HL-60 (cell line): Measurements from ENCODE around the gene STON2.

ENCODE experiments used
- DNase-seq, 2 experiments: peaks; one replicate each; pipeline ENCODE4 v3.0.0-alpha.2; 2010 to 2020; ENCODE audit warnings: low read depth in 1 of 2, low spot score in 1 of 2
- H3K27ac ChIP-seq: fragments of 250-450 bp; sonication (Bioruptor Pico); replicated peaks from 2 replicates; pipeline ENCODE4 v1.5.1; 2020; ENCODE audit warnings: mild to moderate bottlenecking, moderate library complexity
- H3K27me3 ChIP-seq: fragments of 250-450 bp; sonication (Bioruptor Pico); 2 replicates; pipeline ENCODE4 v1.5.1; 2021; ENCODE audit warnings: mild to moderate bottlenecking, moderate library complexity; ENCODE audit not compliant: insufficient read depth, poor library complexity, severe bottlenecking
- H3K4me3 ChIP-seq: replicated peaks from 2 replicates; pipeline ENCODE4 v1.5.1; 2011; ENCODE audit warnings: mild to moderate bottlenecking, control low read depth, low read length; ENCODE audit not compliant: insufficient read depth
- GABPA ChIP-seq: IDR thresholded peaks from 2 replicates; pipeline ENCODE4 v1.6.1; 2012; ENCODE audit warnings: low read depth
- POLR2AphosphoS5 ChIP-seq: IDR thresholded peaks from 2 replicates; pipeline ENCODE4 v1.6.1; 2012; ENCODE audit warnings: low read depth
- SPI1 ChIP-seq: IDR thresholded peaks from 2 replicates; pipeline ENCODE4 v1.6.1; 2012; ENCODE audit warnings: low read depth, mild to moderate bottlenecking, borderline replicate concordance
- TF ChIP-seq, protein P1 (sequence below): IDR thresholded peaks from one replicate; pipeline ENCODE4 v1.5.1; 2011; ENCODE audit warnings: low read length, control low read depth, inconsistent platforms; ENCODE audit not compliant: insufficient read depth
- TF ChIP-seq, protein P2 (sequence below): IDR thresholded peaks from 2 replicates; pipeline ENCODE4 v1.6.1; 2012; ENCODE audit warnings: low read depth; ENCODE audit not compliant: insufficient replicate concordance

Gene STON2

DNA sequence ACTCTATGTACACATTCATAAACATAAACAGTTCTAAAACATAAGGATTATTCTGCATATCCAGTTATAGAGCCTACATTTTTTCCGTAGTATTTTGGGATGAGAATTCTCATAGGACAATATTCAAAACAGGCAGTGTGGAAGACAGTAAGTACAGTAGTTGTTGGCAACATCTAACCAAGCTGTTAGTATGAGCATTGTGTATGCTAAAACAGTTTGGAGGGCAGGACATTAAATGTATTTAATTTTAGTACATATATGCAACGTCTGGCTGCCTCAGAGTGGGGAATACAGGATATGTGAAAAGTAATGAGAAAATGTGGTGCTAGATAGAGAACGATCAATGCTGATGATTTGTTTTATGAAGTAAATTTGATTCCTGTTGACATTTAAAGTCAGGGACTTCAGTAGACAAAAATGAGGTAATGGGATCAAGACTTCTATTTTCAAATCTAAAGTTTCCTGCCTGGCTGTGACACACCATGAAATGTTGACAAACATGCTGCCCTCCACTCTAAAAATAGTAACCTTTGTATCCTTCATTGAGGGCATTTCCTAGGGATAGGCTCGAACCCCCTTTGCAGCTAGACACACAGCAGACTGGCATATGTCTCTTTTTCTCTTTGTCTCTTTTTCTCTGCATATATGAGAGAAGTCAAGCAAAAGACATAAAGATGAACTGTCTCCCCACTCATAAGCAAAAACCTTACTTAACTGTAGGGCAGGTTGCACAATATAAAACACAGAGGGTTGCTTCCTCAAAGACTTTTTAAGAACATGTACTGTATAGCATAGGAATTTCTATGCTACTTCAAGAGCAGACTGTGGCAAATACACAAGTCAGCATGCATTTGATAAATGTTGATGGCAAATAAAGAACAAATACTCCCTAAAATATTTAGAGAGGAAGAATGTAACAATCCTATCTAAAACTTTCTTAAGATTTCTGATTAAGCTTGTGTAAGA is 103.9 kb downstream of the STON2 start:
- DNase-seq = peak; percentile 43 to 50
- TF ChIP-seq, protein P1, sequence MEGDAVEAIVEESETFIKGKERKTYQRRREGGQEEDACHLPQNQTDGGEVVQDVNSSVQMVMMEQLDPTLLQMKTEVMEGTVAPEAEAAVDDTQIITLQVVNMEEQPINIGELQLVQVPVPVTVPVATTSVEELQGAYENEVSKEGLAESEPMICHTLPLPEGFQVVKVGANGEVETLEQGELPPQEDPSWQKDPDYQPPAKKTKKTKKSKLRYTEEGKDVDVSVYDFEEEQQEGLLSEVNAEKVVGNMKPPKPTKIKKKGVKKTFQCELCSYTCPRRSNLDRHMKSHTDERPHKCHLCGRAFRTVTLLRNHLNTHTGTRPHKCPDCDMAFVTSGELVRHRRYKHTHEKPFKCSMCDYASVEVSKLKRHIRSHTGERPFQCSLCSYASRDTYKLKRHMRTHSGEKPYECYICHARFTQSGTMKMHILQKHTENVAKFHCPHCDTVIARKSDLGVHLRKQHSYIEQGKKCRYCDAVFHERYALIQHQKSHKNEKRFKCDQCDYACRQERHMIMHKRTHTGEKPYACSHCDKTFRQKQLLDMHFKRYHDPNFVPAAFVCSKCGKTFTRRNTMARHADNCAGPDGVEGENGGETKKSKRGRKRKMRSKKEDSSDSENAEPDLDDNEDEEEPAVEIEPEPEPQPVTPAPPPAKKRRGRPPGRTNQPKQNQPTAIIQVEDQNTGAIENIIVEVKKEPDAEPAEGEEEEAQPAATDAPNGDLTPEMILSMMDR = no peak
- TF ChIP-seq, protein P2, sequence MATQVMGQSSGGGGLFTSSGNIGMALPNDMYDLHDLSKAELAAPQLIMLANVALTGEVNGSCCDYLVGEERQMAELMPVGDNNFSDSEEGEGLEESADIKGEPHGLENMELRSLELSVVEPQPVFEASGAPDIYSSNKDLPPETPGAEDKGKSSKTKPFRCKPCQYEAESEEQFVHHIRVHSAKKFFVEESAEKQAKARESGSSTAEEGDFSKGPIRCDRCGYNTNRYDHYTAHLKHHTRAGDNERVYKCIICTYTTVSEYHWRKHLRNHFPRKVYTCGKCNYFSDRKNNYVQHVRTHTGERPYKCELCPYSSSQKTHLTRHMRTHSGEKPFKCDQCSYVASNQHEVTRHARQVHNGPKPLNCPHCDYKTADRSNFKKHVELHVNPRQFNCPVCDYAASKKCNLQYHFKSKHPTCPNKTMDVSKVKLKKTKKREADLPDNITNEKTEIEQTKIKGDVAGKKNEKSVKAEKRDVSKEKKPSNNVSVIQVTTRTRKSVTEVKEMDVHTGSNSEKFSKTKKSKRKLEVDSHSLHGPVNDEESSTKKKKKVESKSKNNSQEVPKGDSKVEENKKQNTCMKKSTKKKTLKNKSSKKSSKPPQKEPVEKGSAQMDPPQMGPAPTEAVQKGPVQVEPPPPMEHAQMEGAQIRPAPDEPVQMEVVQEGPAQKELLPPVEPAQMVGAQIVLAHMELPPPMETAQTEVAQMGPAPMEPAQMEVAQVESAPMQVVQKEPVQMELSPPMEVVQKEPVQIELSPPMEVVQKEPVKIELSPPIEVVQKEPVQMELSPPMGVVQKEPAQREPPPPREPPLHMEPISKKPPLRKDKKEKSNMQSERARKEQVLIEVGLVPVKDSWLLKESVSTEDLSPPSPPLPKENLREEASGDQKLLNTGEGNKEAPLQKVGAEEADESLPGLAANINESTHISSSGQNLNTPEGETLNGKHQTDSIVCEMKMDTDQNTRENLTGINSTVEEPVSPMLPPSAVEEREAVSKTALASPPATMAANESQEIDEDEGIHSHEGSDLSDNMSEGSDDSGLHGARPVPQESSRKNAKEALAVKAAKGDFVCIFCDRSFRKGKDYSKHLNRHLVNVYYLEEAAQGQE = no peak
- no peak for TF ChIP-seq SPI1
- Histone ChIP-seq H3K4me3 (no peak overlapping the region), H3K27me3 (no peaks in the 10 kb centered on the region), H3K27ac (no peak overlapping the region)

DNA sequence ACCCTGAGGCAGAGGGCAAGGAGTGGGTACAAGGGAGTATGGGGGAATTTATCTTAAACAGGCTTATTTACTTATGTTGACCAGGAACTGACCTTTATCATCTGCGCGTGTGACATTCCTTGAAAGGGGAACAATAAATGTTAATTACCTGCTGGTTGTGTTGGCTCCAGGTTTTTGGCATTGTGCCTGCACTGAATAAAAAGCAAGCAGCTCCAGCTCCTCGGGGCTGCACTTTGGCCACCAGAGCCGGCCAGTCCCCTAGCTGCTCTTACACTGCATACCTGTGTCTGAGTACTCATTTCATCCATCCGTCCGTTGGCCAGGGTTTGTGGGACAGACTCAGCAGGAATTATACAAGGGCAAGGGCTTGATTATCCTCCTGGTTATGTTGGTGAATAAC is 110.6 kb downstream of the STON2 start:
- DNase-seq = no peak
- Histone ChIP-seq H3K27me3 (no peaks in the 10 kb centered on the region), H3K27ac (no peak overlapping the region), H3K4me3 (no peak overlapping the region)
- TF ChIP-seq POLR2AphosphoS5 = no peak

DNA sequence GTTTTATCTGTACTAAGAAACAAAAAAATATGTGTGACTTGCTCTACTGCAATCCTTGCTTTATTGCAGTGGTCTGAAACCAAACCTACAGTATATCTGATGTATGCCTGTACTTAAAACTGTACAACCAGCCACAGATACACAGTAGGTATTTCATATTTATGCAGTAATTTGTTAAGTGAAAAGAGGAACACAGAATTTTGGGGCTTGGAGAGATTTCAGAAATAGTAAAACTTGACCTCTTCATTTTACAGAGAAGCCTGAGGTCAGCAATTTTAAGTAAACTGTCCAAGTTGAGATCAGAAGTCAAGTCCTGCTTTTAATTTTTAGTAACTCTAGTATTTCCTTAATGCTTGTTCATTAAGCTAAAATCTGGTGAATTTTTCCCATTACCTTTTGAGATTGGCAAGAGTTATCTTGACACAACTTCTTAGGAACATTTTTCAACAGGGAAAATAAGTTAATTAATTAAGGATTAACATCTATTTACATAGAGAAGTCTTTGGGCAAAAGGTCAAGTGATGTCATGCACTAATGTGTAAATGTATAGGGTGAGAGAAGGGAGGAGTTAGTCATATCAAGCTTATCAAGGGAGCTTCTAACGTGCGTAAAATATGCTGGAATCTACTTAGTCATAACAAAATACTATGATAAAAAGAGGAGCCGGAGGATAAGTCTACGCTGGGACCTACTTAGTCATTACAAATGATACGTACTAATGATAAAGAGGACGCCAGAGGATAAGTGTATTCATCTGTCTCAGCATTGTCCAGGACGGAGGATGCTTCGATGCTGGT is 113.4 kb downstream of the STON2 start:
- Histone ChIP-seq H3K27ac (no peak overlapping the region), H3K4me3 (no peak overlapping the region), H3K27me3 (no peaks in the 10 kb centered on the region)
- DNase-seq = no peak
- no peak for TF ChIP-seq GABPA
- no peak for TF ChIP-seq POLR2AphosphoS5
- TF ChIP-seq, protein P1 = no peak
- TF ChIP-seq SPI1 = no peak
- TF ChIP-seq, protein P2 = no peak

DNA sequence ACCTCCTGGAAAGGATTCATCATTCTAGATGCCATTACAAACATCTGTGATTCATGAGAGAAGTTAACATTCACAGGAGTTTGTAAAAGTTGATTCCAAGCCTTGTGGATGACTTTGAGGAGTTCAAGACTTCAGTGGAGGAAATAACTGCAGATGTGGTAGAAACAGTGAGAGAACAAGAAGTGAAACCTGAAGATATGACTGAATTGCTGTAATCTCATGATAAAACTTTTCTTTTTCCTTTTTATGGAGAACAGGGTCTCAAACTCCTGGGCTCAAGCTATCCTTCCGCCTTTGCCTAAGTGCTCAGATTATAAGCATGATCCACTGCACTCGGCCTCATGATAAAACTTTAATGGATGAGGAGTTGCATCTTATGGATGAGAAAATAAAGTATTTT is 114.9 kb downstream of the STON2 start:
- Histone ChIP-seq H3K27me3 (no peaks in the 10 kb centered on the region), H3K27ac (no peak overlapping the region), H3K4me3 (no peak overlapping the region)
- no peak for DNase-seq
- no peak for TF ChIP-seq GABPA
- no peak for TF ChIP-seq POLR2AphosphoS5
- TF ChIP-seq, protein P1 = no peak
- TF ChIP-seq, protein P2 = no peak
- no peak for TF ChIP-seq SPI1
